Loucy (cell line): ENCODE measurements around the gene WDR5.

ENCODE experiments used
- H2AFZ ChIP-seq: fragments of 200-600 bp; sonication (generic); 2 replicates; pipeline ENCODE4 v1.6.0; 2016; ENCODE audit warnings: antibody characterized with exemption, mild to moderate bottlenecking, low read length, moderate library complexity
- H3F3A ChIP-seq: fragments of 200-600 bp; 2 replicates; pipeline ENCODE4 v1.6.0; 2016; ENCODE audit warnings: antibody characterized with exemption, low read depth, mild to moderate bottlenecking
- H3K27me3 ChIP-seq: fragments of 200-600 bp; sonication (generic); 2 replicates; pipeline ENCODE4 v1.6.1; 2014; ENCODE audit warnings: low read length, mild to moderate bottlenecking; ENCODE audit not compliant: insufficient read depth, poor library complexity, severe bottlenecking
- H3K36me3 ChIP-seq: fragments of 200-600 bp; sonication (generic); 2 replicates; pipeline ENCODE4 v1.6.1; 2016; ENCODE audit warnings: low read length; ENCODE audit not compliant: insufficient read depth
- H3K4me1 ChIP-seq: fragments of 200-600 bp; sonication (generic); 2 replicates; pipeline ENCODE4 v1.5.1; 2014; ENCODE audit warnings: low read length, mild to moderate bottlenecking; ENCODE audit not compliant: insufficient read depth, poor library complexity, severe bottlenecking
- H3K4me2 ChIP-seq: fragments of 200-600 bp; sonication (generic); 2 replicates; pipeline ENCODE4 v1.6.0; 2014; ENCODE audit warnings: antibody characterized with exemption, low read length, low read depth, mild to moderate bottlenecking; ENCODE audit not compliant: poor library complexity, severe bottlenecking
- H3K4me3 ChIP-seq: fragments of 200-600 bp; sonication (generic); 2 replicates; pipeline ENCODE4 v1.5.1; 2014; ENCODE audit warnings: low read length, mild to moderate bottlenecking, mixed read lengths; ENCODE audit not compliant: poor library complexity, severe bottlenecking
- H3K79me2 ChIP-seq: fragments of 200-600 bp; sonication (generic); 2 replicates; pipeline ENCODE4 v1.6.1; 2014; ENCODE audit warnings: low read length; ENCODE audit not compliant: insufficient read depth
- H3K9ac ChIP-seq: fragments of 200-600 bp; sonication (generic); 2 replicates; pipeline ENCODE4 v1.6.0; 2014; ENCODE audit warnings: mild to moderate bottlenecking, low read depth, low read length, moderate library complexity; ENCODE audit not compliant: poor library complexity, severe bottlenecking
- H3K9me2 ChIP-seq: fragments of 200-600 bp; sonication (generic); replicated peaks from 2 replicates; pipeline ENCODE4 v1.6.1; 2016; ENCODE audit warnings: low read depth, low read length, mixed read lengths
- H3K9me3 ChIP-seq: fragments of 200-600 bp; sonication (generic); 2 replicates; pipeline ENCODE4 v1.6.1; 2014; ENCODE audit warnings: mild to moderate bottlenecking, antibody characterized with exemption, low read length, low read depth; ENCODE audit not compliant: insufficient read depth
- H4K20me1 ChIP-seq: fragments of 200-600 bp; sonication (generic); 2 replicates; pipeline ENCODE4 v1.6.0; 2014; ENCODE audit warnings: antibody characterized with exemption, low read length, mild to moderate bottlenecking; ENCODE audit not compliant: insufficient read depth, poor library complexity, severe bottlenecking
- EZH2phosphoT487 ChIP-seq: fragments of 200-600 bp; IDR thresholded peaks from 2 replicates; pipeline ENCODE4 v1.6.1; 2018; ENCODE audit warnings: antibody characterized with exemption, mild to moderate bottlenecking, moderate library complexity, borderline replicate concordance
- TF ChIP-seq, protein P1 (sequence below): fragments of 200-600 bp; sonication (generic); conservative IDR thresholded peaks from 2 replicates; pipeline ENCODE4 v1.5.1; 2014; ENCODE audit warnings: mild to moderate bottlenecking, antibody characterized with exemption, low read length

Gene WDR5

DNA sequence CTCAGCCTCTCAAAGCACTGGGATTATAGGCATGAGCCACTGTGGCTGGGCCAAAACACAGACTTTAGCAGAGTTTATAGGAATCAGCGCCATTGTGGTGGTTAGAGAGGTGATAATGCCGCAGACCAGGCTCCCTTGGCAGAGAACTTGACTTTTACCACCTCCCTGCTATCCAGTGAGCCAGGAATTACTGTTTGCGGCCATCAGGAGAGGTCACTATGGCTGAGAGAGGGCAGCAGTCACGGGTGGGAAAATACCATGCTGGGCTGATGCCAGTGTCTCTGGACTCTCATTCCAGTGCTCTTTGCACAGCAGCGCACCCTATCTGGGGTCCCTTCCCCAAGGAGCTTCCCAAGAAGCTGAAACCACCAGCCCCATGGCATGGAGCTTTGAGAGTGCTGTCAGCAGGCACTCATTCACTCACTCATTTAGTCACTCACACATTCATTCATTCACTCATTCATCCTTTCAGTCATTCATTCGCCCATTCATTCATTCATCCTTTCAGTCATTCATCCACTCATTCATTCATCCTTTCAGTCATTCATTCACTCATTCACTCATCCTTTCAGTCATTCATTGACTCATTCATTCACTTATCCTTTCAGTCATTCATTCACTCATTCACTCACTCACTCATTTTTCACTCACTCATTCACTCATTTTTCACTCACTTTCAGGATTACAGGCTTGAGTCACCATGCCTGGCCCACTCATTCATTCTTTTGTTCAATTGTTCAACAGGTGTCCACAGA is 55.8 kb downstream of the WDR5 start:
- no peak for TF ChIP-seq EZH2phosphoT487
- TF ChIP-seq, protein P1, sequence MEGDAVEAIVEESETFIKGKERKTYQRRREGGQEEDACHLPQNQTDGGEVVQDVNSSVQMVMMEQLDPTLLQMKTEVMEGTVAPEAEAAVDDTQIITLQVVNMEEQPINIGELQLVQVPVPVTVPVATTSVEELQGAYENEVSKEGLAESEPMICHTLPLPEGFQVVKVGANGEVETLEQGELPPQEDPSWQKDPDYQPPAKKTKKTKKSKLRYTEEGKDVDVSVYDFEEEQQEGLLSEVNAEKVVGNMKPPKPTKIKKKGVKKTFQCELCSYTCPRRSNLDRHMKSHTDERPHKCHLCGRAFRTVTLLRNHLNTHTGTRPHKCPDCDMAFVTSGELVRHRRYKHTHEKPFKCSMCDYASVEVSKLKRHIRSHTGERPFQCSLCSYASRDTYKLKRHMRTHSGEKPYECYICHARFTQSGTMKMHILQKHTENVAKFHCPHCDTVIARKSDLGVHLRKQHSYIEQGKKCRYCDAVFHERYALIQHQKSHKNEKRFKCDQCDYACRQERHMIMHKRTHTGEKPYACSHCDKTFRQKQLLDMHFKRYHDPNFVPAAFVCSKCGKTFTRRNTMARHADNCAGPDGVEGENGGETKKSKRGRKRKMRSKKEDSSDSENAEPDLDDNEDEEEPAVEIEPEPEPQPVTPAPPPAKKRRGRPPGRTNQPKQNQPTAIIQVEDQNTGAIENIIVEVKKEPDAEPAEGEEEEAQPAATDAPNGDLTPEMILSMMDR = no peak
- Histone ChIP-seq H2AFZ (no peak overlapping the region), H4K20me1 (no peaks in the 10 kb centered on the region), H3K27me3 (no peaks in the 10 kb centered on the region), H3K4me1 (peaks cover 5% of the 10 kb centered on the region), H3K4me2 (no peak overlapping the region), H3K9me2 (no peaks in the 10 kb centered on the region), H3K36me3 (no peaks in the 10 kb centered on the region), H3F3A (no peaks in the 10 kb centered on the region), H3K4me3 (no peak overlapping the region), H3K9ac (no peak overlapping the region), H3K79me2 (no peaks in the 10 kb centered on the region), H3K9me3 (no peaks in the 10 kb centered on the region)

DNA sequence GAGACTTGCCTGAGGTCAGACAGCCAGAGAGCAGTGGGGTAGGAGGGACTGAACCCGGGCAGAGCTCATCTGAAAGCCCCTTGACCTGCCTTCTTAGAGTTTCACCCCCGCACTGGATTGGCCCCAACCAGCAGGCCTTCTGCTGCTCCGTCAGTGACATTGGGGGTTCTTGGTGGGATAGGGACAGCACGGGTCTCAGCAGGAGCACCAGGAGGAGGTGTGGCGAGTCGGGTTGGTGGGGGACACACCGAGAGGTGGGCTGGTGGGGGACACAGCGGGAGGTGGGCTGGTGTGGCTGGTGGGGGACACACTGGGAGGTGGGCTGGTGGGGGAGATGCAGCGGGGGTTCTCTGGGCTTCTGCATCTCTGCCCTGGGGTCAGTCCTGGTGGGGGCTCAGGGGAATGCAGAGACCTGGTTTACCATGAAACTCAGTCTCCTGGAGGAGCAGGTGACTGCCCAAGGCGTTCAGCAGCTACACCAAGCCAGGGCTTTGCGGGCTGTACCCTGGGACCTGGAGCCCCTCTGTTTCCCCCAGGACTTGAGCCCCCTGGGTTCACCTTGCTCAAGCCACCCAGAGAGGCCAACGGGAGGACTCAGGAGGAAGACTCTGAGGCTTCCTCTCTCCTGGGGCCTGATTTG is 56.5 kb downstream of the WDR5 start:
- TF ChIP-seq EZH2phosphoT487 = no peak
- TF ChIP-seq, protein P1 = no peak
- Histone ChIP-seq H3K27me3 (no peaks in the 10 kb centered on the region), H3K36me3 (no peaks in the 10 kb centered on the region), H3K79me2 (no peaks in the 10 kb centered on the region), H3K9ac (no peak overlapping the region), H3F3A (no peaks in the 10 kb centered on the region), H4K20me1 (no peaks in the 10 kb centered on the region), H2AFZ (no peak overlapping the region), H3K4me1 (peaks cover 5% of the 10 kb centered on the region), H3K4me2 (no peak overlapping the region), H3K9me3 (no peaks in the 10 kb centered on the region), H3K4me3 (no peak overlapping the region), H3K9me2 (no peaks in the 10 kb centered on the region)

DNA sequence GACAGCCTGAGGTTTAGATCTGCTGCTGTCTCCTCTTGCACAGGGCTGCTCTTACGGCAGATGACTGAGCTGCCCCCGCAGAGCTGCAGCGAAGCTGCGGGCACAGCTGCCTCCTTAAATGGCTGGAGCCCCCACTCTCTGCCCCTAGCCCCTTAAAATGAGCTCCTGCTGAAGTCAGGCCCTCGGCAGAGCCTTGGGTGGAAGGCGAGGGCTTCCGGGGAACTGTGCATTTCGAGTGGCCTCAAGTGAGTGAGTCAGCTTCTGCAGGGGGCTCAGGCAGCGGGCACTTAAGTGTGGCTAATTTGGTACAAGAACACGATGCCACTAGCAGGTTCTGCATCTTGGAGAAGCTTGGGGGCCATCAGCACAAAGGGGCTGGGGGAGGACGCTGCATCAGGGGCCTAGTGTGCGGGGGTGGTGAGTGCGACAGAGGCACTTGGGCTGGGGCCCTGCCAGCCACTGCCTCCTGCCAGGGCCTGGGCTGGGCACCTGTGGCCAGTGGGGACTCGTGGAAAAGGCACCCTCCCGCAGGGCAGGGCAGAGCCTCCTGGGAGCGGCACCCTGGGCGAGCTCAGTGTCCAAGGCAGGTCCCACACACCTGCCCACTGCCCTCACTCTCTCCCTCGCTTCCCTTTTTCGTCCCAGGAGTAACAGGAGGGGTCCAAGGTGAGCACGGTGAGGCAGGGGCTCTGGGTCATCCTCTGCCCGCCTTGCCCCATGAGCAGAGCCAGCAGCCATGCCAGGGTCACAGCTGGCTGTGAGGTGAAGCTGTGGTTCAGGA is 57.3 kb downstream of the WDR5 start:
- no peaks in the 10 kb centered on the region for H3F3A ChIP-seq
- no peaks in the 10 kb centered on the region for H3K9me2 ChIP-seq
- peaks cover 5% of the 10 kb centered on the region for H3K4me1 ChIP-seq
- no peak overlapping the region for H2AFZ ChIP-seq
- H3K4me3 ChIP-seq = no peak overlapping the region
- no peaks in the 10 kb centered on the region for H3K36me3 ChIP-seq
- no peak for TF ChIP-seq EZH2phosphoT487
- TF ChIP-seq, protein P1 = no peak
- H3K9ac ChIP-seq = no peak overlapping the region
- no peaks in the 10 kb centered on the region for H4K20me1 ChIP-seq
- no peak overlapping the region for H3K4me2 ChIP-seq
- H3K27me3 ChIP-seq = no peaks in the 10 kb centered on the region
- no peaks in the 10 kb centered on the region for H3K79me2 ChIP-seq
- H3K9me3 ChIP-seq = no peaks in the 10 kb centered on the region
